GM12874 (cell line): ENCODE data around the gene VPS11.

Source experiments
- TF ChIP-seq, protein P1 (sequence below): IDR thresholded peaks from 2 replicates; pipeline ENCODE4 v1.5.1; 2011; ENCODE audit warnings: low read depth, mild to moderate bottlenecking, control low read depth, low read length, moderate library complexity; ENCODE audit not compliant: insufficient read depth

VPS11 gene

DNA sequence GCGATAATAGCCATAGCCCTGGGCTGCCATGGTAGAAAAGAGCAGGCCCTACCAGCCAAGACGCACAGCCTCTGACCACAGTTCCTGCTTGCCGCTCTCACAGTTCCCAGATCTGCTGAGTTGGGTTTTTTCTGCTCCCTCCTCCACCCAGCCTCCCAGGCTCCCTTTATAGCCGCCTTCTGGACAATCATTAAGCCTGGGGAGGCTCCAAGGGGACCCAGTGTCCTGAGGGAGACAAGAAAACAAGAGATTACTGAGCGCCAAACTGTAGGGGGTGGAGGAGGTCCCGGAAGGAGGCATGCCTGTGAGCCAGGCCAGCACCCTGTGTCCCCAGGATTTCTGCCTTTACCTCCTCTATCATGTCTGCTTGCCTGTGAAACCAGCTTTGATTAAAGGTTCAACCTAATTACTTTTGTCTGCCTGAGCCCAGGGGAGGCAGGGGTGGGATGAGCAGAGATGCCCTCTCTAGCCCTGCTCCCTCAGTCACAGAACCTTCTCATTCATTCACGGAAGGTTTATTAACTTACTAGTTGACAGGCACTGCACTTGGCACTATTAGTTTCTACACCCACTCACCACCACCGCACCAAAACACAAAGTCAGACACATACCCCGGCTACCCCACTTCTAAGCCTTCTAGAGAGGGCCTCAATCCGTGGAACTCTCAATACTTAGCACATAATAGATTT, 38.1 kb upstream of the VPS11 start:
- TF ChIP-seq, protein P1, sequence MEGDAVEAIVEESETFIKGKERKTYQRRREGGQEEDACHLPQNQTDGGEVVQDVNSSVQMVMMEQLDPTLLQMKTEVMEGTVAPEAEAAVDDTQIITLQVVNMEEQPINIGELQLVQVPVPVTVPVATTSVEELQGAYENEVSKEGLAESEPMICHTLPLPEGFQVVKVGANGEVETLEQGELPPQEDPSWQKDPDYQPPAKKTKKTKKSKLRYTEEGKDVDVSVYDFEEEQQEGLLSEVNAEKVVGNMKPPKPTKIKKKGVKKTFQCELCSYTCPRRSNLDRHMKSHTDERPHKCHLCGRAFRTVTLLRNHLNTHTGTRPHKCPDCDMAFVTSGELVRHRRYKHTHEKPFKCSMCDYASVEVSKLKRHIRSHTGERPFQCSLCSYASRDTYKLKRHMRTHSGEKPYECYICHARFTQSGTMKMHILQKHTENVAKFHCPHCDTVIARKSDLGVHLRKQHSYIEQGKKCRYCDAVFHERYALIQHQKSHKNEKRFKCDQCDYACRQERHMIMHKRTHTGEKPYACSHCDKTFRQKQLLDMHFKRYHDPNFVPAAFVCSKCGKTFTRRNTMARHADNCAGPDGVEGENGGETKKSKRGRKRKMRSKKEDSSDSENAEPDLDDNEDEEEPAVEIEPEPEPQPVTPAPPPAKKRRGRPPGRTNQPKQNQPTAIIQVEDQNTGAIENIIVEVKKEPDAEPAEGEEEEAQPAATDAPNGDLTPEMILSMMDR: no peak

DNA sequence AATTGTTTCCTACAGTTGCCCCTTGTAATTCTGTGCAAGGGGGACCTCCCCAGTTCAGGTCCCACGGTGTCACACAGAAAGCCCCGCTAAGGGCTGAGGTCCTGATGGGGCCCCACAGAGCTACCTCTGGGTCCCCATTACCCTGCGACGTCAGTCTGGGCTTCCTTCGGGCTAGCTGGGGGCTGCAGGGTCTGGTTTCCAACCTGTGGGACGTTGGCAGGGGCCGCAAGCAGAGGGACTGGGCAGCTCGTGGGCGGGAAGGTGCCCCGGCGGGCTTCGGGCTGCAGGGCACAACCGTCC, 37.6 kb upstream of the VPS11 start:
- TF ChIP-seq, protein P1: no peak

DNA sequence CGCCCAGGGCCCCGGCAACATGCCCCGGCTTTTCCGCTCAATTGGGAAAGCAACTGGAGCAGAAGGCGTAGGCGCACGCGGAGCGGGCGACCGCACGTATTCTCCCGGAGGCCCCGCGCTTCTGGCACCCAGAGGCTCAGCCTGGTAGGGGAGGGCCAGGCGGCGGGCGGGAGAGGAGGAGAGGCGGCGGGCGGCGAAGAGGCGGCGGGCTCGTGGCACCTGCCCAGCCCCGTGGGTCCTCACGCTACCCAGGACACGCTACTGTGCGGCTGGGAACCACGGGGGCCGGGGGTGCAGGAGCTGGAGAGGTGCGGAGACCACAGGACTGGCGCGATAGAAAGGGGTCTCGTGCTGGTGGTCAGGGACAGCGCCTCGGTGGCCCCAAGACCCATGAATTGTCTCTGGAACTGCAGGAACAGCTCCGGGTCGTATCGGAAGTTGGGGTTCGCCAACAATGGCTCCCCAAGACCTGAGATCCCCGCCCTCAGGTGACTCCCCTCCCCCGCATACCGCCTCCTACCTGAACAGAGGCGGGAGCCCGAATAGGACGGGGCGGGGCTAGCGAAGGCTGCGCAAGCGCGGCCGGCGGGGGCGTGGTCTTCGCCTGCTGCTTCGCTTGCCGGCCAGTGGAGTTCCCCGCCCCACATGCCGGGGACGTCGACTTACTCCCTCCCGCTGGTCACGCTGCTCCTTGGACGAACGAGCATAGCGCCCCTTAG, 37.1 kb upstream of the VPS11 start, which contains the start of gene SLC37A4:
Gene SLC37A4 (minus strand): TSS at position 549 of the 719 bp plus-strand sequence.
- TF ChIP-seq, protein P1: peak; percentile 93

DNA sequence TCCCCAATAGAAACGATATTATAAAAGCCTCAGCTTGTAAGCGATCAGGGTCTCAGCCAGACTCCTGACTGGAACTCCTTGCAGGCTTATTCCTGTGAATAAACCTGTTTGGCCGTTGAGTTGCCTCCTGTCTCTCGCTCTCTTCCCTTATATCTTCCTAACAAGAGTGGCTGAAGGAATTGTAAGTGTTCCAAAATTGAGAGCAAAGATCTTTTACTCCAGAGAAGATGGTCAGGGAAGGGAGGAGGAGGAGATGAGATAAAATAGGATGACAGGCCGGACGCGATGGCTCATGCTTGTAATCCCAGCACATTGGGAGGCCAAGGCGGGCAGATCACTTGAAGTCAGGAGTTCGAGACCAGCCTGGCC, 35.7 kb upstream of the VPS11 start:
- TF ChIP-seq, protein P1: no peak

DNA sequence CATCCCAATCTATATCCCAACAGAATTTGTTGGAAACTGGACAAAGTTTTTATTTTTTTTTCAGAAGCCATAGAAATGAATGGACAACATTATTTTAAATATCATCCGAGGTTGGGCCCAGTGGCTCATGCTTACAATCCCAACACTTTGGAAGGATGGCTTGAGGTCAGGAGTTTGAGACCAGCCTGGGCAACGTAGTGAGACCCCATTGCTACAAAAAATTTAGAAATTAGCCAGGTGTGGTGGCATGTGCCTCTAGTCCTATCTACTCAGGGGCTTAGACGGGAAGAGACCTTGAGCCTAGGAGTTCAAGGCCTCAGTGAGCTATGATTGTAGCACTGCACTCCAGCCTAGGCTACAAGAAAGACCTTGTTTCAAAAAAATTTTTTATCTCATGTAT, 32.8 kb upstream of the VPS11 start:
- TF ChIP-seq, protein P1: no peak

DNA sequence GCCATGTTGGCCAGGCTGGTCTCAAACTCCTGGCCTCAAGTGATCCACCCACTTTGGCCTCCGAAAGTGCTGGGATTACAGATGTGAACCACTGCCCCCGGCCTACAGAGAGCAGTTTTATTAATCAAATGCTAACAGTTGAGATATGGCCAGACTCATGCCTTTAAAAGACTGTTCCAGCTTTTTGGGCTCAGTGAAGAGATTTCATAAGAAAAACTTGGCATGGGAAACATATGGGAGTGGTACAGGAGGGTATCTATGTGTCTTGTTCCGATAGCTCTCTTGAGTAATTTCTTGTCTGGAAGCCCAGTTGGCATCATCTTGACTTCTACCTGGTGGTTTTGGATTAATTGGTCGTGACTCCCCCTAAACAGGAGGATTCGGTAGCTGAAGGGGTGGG, 28.7 kb upstream of the VPS11 start:
- TF ChIP-seq, protein P1: no peak

DNA sequence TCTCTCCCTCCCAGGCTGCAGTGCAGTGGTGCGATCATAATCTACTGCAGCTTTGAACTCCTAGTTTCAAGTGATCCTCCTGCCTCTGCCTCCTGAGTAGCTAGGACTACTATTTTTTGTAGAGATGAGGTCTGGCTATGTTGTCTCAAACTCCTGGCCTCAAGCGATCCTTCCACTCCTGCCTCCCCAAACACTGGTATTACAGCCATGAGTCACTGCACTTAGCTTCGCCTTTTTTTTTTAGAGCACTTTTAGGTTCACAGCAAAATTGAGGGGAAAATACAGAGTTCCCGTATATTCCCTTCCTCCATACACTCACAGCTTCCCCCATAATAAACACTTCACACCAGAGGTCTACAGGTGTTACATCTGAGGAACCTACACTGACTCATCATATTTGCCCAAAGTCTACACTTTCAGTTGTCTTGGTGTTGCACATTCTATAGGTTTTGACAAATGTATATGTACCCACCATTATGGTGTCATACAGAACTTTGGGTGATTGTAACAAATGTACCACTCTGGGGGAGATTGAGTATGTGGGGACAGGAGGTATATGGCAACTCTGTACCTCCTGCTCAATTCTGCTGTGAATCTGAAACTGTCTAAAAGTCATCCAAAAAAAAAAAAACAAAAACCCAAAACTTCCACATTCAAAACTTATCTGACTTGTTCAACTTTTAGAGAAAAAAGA, 25.6 kb upstream of the VPS11 start:
- TF ChIP-seq, protein P1: no peak
